H9 (cell line): Measurements from ENCODE around the gene B4GAT1. TPM values are rescaled to one million over a fixed set of nuclear protein-coding genes. Genes with fewer than 3 reads are reported as not detected.

ENCODE experiments used
- DNase-seq: peaks from one replicate; pipeline ENCODE4 v3.0.0-alpha.2; 2017
- H2AFZ ChIP-seq: one replicate; pipeline ENCODE4 v1.6.1; 2013; ENCODE audit warnings: mild to moderate bottlenecking, low read length, control low read depth, moderate library complexity
- H2AK5ac ChIP-seq: 2 replicates; pipeline ENCODE4 v1.6.1; 2013; ENCODE audit warnings: low read length, control low read depth, mixed read lengths; ENCODE audit not compliant: insufficient read length
- H2BK120ac ChIP-seq: one replicate; pipeline ENCODE4 v1.6.1; 2013; ENCODE audit warnings: low read depth, mild to moderate bottlenecking, low read length, control low read depth, inconsistent platforms; ENCODE audit not compliant: poor library complexity, severe bottlenecking
- H2BK12ac ChIP-seq: 2 replicates; pipeline ENCODE4 v1.6.1; 2013; ENCODE audit warnings: low read length, control low read depth, mixed read lengths, low read depth; ENCODE audit not compliant: insufficient read length
- H2BK15ac ChIP-seq: 2 replicates; pipeline ENCODE4 v1.6.1; 2013; ENCODE audit warnings: low read depth, low read length, control low read depth
- H2BK20ac ChIP-seq: one replicate; pipeline ENCODE4 v1.6.1; 2013; ENCODE audit warnings: low read depth, mild to moderate bottlenecking, low read length, control low read depth, inconsistent platforms; ENCODE audit not compliant: poor library complexity, severe bottlenecking
- H2BK5ac ChIP-seq: 2 replicates; pipeline ENCODE4 v1.6.1; 2013; ENCODE audit warnings: low read length, control low read depth, mixed read lengths; ENCODE audit not compliant: insufficient read length
- H3K14ac ChIP-seq: 2 replicates; pipeline ENCODE4 v1.6.1; 2013; ENCODE audit warnings: low read length, control low read depth; ENCODE audit not compliant: insufficient read depth
- H3K18ac ChIP-seq: 2 replicates; pipeline ENCODE4 v1.6.1; 2013; ENCODE audit warnings: low read depth, mild to moderate bottlenecking, mixed read lengths, low read length, control low read depth; ENCODE audit not compliant: insufficient read length
- H3K23ac ChIP-seq: 2 replicates; pipeline ENCODE4 v1.6.1; 2013; ENCODE audit warnings: low read length, control low read depth, mixed read lengths, low read depth; ENCODE audit not compliant: insufficient read length
- H3K23me2 ChIP-seq: 2 replicates; pipeline ENCODE4 v1.6.1; 2013; ENCODE audit warnings: low read depth, mild to moderate bottlenecking, mixed read lengths, low read length, control low read depth; ENCODE audit not compliant: insufficient read length, poor library complexity, severe bottlenecking
- H3K27ac ChIP-seq: 2 replicates; pipeline ENCODE4 v1.5.1; 2013; ENCODE audit warnings: low read length, control low read depth, mixed read lengths, low read depth; ENCODE audit not compliant: insufficient read length
- H3K27me3 ChIP-seq: 2 replicates; pipeline ENCODE4 v1.6.1; 2013; ENCODE audit warnings: low read length, control low read depth, inconsistent platforms; ENCODE audit not compliant: insufficient read depth
- H3K4ac ChIP-seq: 2 replicates; pipeline ENCODE4 v1.6.1; 2013; ENCODE audit warnings: low read depth, mild to moderate bottlenecking, control low read depth, inconsistent platforms, low read length, moderate library complexity
- H3K4me1 ChIP-seq: 2 replicates; pipeline ENCODE4 v1.6.1; 2013; ENCODE audit warnings: low read length, control low read depth, inconsistent platforms; ENCODE audit not compliant: insufficient read depth
- H3K4me2 ChIP-seq: 2 replicates; pipeline ENCODE4 v1.6.1; 2013; ENCODE audit warnings: low read length, control low read depth, mixed read lengths; ENCODE audit not compliant: insufficient read length, insufficient read depth
- H3K56ac ChIP-seq: 2 replicates; pipeline ENCODE4 v1.6.1; 2013; ENCODE audit warnings: low read depth, mild to moderate bottlenecking, mixed read lengths, low read length, control low read depth; ENCODE audit not compliant: insufficient read length
- H3K79me1 ChIP-seq: 2 replicates; pipeline ENCODE4 v1.6.1; 2013; ENCODE audit warnings: low read depth, mild to moderate bottlenecking, moderate library complexity, low read length, control low read depth, inconsistent platforms; ENCODE audit not compliant: insufficient read depth, poor library complexity, severe bottlenecking
- H3K79me2 ChIP-seq: 2 replicates; pipeline ENCODE4 v1.6.1; 2013; ENCODE audit warnings: low read length, control low read depth, inconsistent platforms; ENCODE audit not compliant: insufficient read depth
- H3K9ac ChIP-seq: 2 replicates; pipeline ENCODE4 v1.6.1; 2013; ENCODE audit warnings: low read length, control low read depth, mixed read lengths; ENCODE audit not compliant: insufficient read length; ENCODE audit errors: extremely low read depth
- H3K9me3 ChIP-seq: one replicate; pipeline ENCODE4 v1.6.1; 2013; ENCODE audit warnings: low read depth, low read length, inconsistent platforms; ENCODE audit not compliant: control insufficient read depth
- H3T11ph ChIP-seq: one replicate; pipeline ENCODE4 v1.6.1; 2013; ENCODE audit warnings: mild to moderate bottlenecking, low read length, control low read depth, inconsistent platforms
- H4K20me1 ChIP-seq: one replicate; pipeline ENCODE4 v1.6.1; 2013; ENCODE audit not compliant: control insufficient read depth, insufficient read length, insufficient read depth
- H4K5ac ChIP-seq: 2 replicates; pipeline ENCODE4 v1.6.1; 2013; ENCODE audit warnings: low read depth, mild to moderate bottlenecking, mixed read lengths, low read length, control low read depth; ENCODE audit not compliant: insufficient read length
- H4K8ac ChIP-seq: replicated peaks from 2 replicates; pipeline ENCODE4 v1.6.1; 2013; ENCODE audit warnings: low read length, control low read depth, mixed read lengths, low read depth; ENCODE audit not compliant: insufficient read length
- H4K91ac ChIP-seq: 2 replicates; pipeline ENCODE4 v1.6.1; 2013; ENCODE audit warnings: low read depth, mild to moderate bottlenecking, moderate library complexity, mixed read lengths, low read length, control low read depth; ENCODE audit not compliant: insufficient read length
- H3K27ac Mint-ChIP-seq, 3 experiments: 2 replicates in 2 of 3; 3 replicates in 1 of 3; pipeline ENCODE4 v1.8.0; 2020 to 2021; ENCODE audit warnings: mixed read lengths in 3 of 3, mild to moderate bottlenecking in 1 of 3, moderate library complexity in 1 of 3
- H3K27me3 Mint-ChIP-seq: 2 replicates; pipeline ENCODE4 v1.8.0; 2021; ENCODE audit warnings: low read depth, mild to moderate bottlenecking, moderate library complexity, mixed read lengths
- H3K36me3 Mint-ChIP-seq, 3 experiments: 2 replicates in 2 of 3; 3 replicates in 1 of 3; pipeline ENCODE4 v1.8.0; 2020 to 2021; ENCODE audit warnings: low read depth in 3 of 3, mixed read lengths in 3 of 3; ENCODE audit not compliant: insufficient read depth in 1 of 3
- H3K4me1 Mint-ChIP-seq, 2 experiments: 2 replicates each; pipeline ENCODE4 v1.8.0; 2020; ENCODE audit warnings: mixed read lengths in 2 of 2
- H3K4me3 Mint-ChIP-seq, 2 experiments: 2 replicates in 1 of 2; 3 replicates in 1 of 2; pipeline ENCODE4 v1.8.0; 2020 to 2021; ENCODE audit warnings: mild to moderate bottlenecking in 2 of 2, mixed read lengths in 2 of 2, moderate library complexity in 1 of 2
- H3K9me3 Mint-ChIP-seq, 2 experiments: 2 replicates in 1 of 2; 3 replicates in 1 of 2; pipeline ENCODE4 v1.8.0; 2020; ENCODE audit warnings: mild to moderate bottlenecking in 2 of 2, mixed read lengths in 2 of 2, moderate library complexity in 1 of 2
- CTCF ChIP-seq: fragments of 200-600 bp; sonication (generic); conservative IDR thresholded peaks from 3 replicates; pipeline ENCODE4 v1.8.0; 2021; ENCODE audit warnings: antibody characterized with exemption, mild to moderate bottlenecking
- WGBS: extraction: QIAGEN DNeasy Blood & Tissue Kit; methylation state at CpG from one replicate; pipeline ENCODE4 v1.1.7; 2013; ENCODE audit warnings: missing lambda C conversion rate, low lambda C conversion rate, mixed read lengths; ENCODE audit not compliant: insufficient read length; ENCODE audit errors: extremely low coverage; 5-methylcytosine and 5-hydroxymethylcytosine counted together
- total RNA-seq: library from RNA; stranded (reverse); gene quantifications from 2 replicates; pipeline ENCODE4 v1.2.1, GENCODE V29; 2021

Gene B4GAT1
- total RNA-seq, 1 experiment from 2014 or later = 24.3 TPM

GRCh38 chr11:66366844-66367477, 19.5 kb upstream of the B4GAT1 start:
- no peaks in the 10 kb centered on the region for H3K27me3 ChIP-seq
- Mint-ChIP-seq H3K36me3 (peaks cover 46 to 75% (median 68%) of the 10 kb centered on the region in 3 experiments), H3K9me3 (no peaks in the 10 kb centered on the region), H3K27ac (peak overlapping the region in 1 of 3 experiments; percentile 72; a peak in 2 of 7 replicates), H3K4me1 (peaks cover 10 to 16% of the 10 kb centered on the region in 2 experiments), H3K27me3 (no peaks in the 10 kb centered on the region; the same call in 1 of the 2 replicates), H3K4me3 (no peak overlapping the region)
- no peak overlapping the region for H2AFZ ChIP-seq
- no peak overlapping the region for H2BK5ac ChIP-seq
- no peaks in the 10 kb centered on the region for H3K9me3 ChIP-seq
- H2BK15ac ChIP-seq = no peak overlapping the region
- peaks cover 5% of the 10 kb centered on the region for H3K23me2 ChIP-seq
- no peak overlapping the region for H3K4ac ChIP-seq
- DNase-seq = no peak
- H2BK120ac ChIP-seq = no peak overlapping the region
- TF ChIP-seq CTCF = no peak
- H4K8ac ChIP-seq = no peak overlapping the region
- H3K79me1 ChIP-seq = no peaks in the 10 kb centered on the region
- no peak overlapping the region for H3K14ac ChIP-seq
- no CpG with 5 or more reads among the region's 8 CpGs for WGBS
- H4K91ac ChIP-seq = no peak overlapping the region
- H4K20me1 ChIP-seq = no peaks in the 10 kb centered on the region
- H3K79me2 ChIP-seq = no peaks in the 10 kb centered on the region; the same call in 1 of the 2 replicates
- H2AK5ac ChIP-seq = no peak overlapping the region
- no peak overlapping the region for H2BK12ac ChIP-seq
- H2BK20ac ChIP-seq = no peak overlapping the region
- H3K27ac ChIP-seq = no peak overlapping the region
- H3K56ac ChIP-seq = no peak overlapping the region
- H3K4me2 ChIP-seq = no peak overlapping the region
- H3K23ac ChIP-seq = no peak overlapping the region
- no peak overlapping the region for H3T11ph ChIP-seq
- no peak overlapping the region for H3K18ac ChIP-seq
- no peak overlapping the region for H3K9ac ChIP-seq
- H3K4me1 ChIP-seq = no peaks in the 10 kb centered on the region
- H4K5ac ChIP-seq = no peak overlapping the region
